HG03095 (cell line): ENCODE data around the gene INCA1.
A peak's percentile ranks its signal among the peaks of the same experiment; 100 is the strongest.

ENCODE experiments used
- ATAC-seq: cut with Tn5 transposase; IDR thresholded peaks from one replicate; pipeline ENCODE4 v1.9.1; 2021; ENCODE audit warnings: moderate library complexity; ENCODE audit not compliant: unreplicated experiment

The INCA1 gene

GRCh38 chr17:4950075-4950745 lies 47.1 kb downstream of the INCA1 start:
- ATAC-seq, result no peak

- no peak for ATAC-seq
Observed at GRCh38 chr17:4949321-4950074, 47.8 kb downstream of the INCA1 start.

GRCh38 chr17:4948931-4949320 lies 48.4 kb downstream of the INCA1 start:
- peak; percentile 32 for ATAC-seq

GRCh38 chr17:4948166-4948930 lies 49.0 kb downstream of the INCA1 start, which contains the start of gene PFN1:
TSS of gene PFN1 (minus strand) at chr17:4948530. CDS start at chr17:4948394, 136 bp downstream.
- ATAC-seq, result peak; percentile 14

GRCh38 chr17:4947411-4948165 lies 49.7 kb downstream of the INCA1 start:
- ATAC-seq, result no peak

GRCh38 chr17:4947010-4947410 lies 50.3 kb downstream of the INCA1 start:
- ATAC-seq, result no peak

- ATAC-seq, result no peak
Observed at GRCh38 chr17:4946312-4946976, 50.9 kb downstream of the INCA1 start.

GRCh38 chr17:4945944-4946280 lies 51.4 kb downstream of the INCA1 start:
- no peak for ATAC-seq

- peak; percentile 32 for ATAC-seq
Observed at GRCh38 chr17:4945176-4945943, 52.0 kb downstream of the INCA1 start.

GRCh38 chr17:4944554-4945175 lies 52.7 kb downstream of the INCA1 start:
- ATAC-seq, result no peak

GRCh38 chr17:4944163-4944553 lies 53.2 kb downstream of the INCA1 start:
- no peak for ATAC-seq

- ATAC-seq, result no peak
Observed at GRCh38 chr17:4942760-4943508, 54.4 kb downstream of the INCA1 start.

GRCh38 chr17:4941319-4941610 lies 56.1 kb downstream of the INCA1 start:
- no peak for ATAC-seq

GRCh38 chr17:4940555-4941318 lies 56.6 kb downstream of the INCA1 start:
- peak; percentile 5 for ATAC-seq

GRCh38 chr17:4939796-4940554 lies 57.3 kb downstream of the INCA1 start, which contains the start of the genes RNF167 and SLC25A11:
TSS of gene RNF167 (plus strand) at chr17:4940268. CDS start at chr17:4940910, 642 bp downstream.
TSS of gene SLC25A11 (minus strand) at chr17:4940046. CDS start at chr17:4939910, 136 bp downstream.
- peak; percentile 67 for ATAC-seq

GRCh38 chr17:4939546-4939795 lies 57.9 kb downstream of the INCA1 start:
- no peak for ATAC-seq
